Measurements from ENCODE around the gene FAM181A.

DNA sequence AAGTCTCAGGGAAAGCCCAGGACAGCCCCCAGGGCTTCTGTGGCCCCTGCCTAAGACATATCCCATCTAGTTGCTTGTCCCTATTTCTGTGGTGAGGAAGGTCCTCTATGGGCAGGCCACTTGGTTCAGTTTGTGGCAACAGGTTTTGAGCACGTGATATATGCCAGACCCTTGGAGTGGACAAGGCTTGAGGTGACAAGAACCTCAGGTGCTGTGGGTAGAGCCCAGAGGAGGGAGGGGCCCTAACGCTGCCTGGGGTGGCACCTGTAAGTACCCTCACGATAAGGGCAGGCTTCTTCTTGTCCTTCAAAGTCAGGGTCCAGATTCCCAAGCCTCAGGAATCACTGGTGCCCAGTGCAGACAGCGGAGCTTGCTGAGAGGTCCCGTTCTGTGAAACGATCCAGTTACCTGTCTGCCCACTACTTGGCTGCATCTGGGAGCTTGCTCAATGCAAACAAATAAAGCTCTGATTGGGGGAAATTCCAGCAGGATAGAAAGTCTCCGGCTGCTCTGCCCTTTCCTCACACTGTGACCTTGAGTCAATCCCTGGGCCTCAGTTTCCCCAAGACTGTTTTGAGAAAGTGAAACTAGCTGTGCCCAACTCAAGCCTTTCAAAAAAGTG is 47.7 kb upstream of the FAM181A start:
- no peak for TF ChIP-seq POLR2A (IDR thresholded peaks at IDR 0.05)
- TF ChIP-seq POLR2AphosphoS5 (IDR thresholded peaks at IDR 0.05) = no peak
- TF ChIP-seq, protein P1, sequence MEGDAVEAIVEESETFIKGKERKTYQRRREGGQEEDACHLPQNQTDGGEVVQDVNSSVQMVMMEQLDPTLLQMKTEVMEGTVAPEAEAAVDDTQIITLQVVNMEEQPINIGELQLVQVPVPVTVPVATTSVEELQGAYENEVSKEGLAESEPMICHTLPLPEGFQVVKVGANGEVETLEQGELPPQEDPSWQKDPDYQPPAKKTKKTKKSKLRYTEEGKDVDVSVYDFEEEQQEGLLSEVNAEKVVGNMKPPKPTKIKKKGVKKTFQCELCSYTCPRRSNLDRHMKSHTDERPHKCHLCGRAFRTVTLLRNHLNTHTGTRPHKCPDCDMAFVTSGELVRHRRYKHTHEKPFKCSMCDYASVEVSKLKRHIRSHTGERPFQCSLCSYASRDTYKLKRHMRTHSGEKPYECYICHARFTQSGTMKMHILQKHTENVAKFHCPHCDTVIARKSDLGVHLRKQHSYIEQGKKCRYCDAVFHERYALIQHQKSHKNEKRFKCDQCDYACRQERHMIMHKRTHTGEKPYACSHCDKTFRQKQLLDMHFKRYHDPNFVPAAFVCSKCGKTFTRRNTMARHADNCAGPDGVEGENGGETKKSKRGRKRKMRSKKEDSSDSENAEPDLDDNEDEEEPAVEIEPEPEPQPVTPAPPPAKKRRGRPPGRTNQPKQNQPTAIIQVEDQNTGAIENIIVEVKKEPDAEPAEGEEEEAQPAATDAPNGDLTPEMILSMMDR (IDR thresholded peaks at IDR 0.05) = no peak
- TF ChIP-seq EP300 (IDR thresholded peaks at IDR 0.05) = no peak

All from stomach (tissue), 4 donors.